ENCODE results near the gene PYGO1. TPM values are rescaled to one million over a fixed set of nuclear protein-coding genes. Genes with fewer than 3 reads are reported as not detected.

Gene PYGO1
- total RNA-seq, 1 experiment from 2014 or later: 0.83 TPM

DNA sequence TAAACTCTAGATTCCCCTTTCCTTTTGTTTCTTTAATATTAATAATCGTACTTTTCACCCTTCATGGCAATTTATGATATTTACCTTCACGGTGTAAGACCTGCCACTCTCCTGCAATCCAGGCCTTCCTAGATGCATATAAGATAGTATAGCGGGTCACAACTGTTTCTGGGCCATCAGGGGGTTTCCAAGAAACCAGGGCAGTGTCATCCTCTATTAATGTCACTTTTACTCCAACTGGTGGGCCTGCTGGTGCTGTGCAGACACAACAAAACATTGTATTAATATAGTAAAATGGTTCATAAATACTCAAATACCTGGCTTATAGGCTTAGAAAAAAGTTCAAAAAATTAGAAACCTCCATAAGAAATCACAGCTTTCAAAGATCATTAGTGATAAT, 48.9 kb upstream of the PYGO1 start:
- Histone ChIP-seq H2BK12ac (ENCODE audit: insufficient read length, low read depth, low read length) (no peak overlapping the region), H3K27ac (ENCODE audit: insufficient read length, low read depth, low read length) (no peak overlapping the region), H3K23me2 (ENCODE audit: insufficient read length, low read depth, low read length, poor library complexity, severe bottlenecking) (no peaks in the 10 kb centered on the region), H2AFZ (ENCODE audit: low read length) (no peak overlapping the region), H3K4me1 (ENCODE audit: insufficient read depth, low read length) (no peaks in the 10 kb centered on the region), H3T11ph (ENCODE audit: low read length) (no peak overlapping the region), H3K56ac (ENCODE audit: insufficient read length, low read depth, low read length) (no peak overlapping the region), H2BK15ac (ENCODE audit: low read depth, low read length) (no peak overlapping the region), H3K18ac (ENCODE audit: insufficient read length, low read depth, low read length) (no peak overlapping the region), H3K23ac (ENCODE audit: insufficient read length, low read depth, low read length) (no peak overlapping the region), H3K27me3 (ENCODE audit: insufficient read depth, low read length) (no peaks in the 10 kb centered on the region), H4K8ac (replicated peaks; ENCODE audit: insufficient read length, low read depth, low read length) (no peak overlapping the region), H3K14ac (ENCODE audit: insufficient read depth, low read length) (no peak overlapping the region), H4K20me1 (ENCODE audit: control insufficient read depth, insufficient read depth, insufficient read length) (no peaks in the 10 kb centered on the region), H4K5ac (ENCODE audit: insufficient read length, low read depth, low read length) (no peak overlapping the region), H3K79me2 (ENCODE audit: insufficient read depth, low read length) (no peaks in the 10 kb centered on the region), H3K4me2 (ENCODE audit: insufficient read depth, insufficient read length, low read length) (no peak overlapping the region), H2BK120ac (ENCODE audit: low read depth, low read length, poor library complexity, severe bottlenecking) (no peak overlapping the region), H4K91ac (ENCODE audit: insufficient read length, low read depth, low read length) (no peak overlapping the region), H3K4ac (ENCODE audit: low read depth, low read length) (no peak overlapping the region), H2BK5ac (ENCODE audit: insufficient read length, low read length) (no peak overlapping the region), H3K79me1 (ENCODE audit: insufficient read depth, low read depth, low read length, poor library complexity, severe bottlenecking) (no peaks in the 10 kb centered on the region), H2BK20ac (ENCODE audit: low read depth, low read length, poor library complexity, severe bottlenecking) (no peak overlapping the region), H3K9me3 (ENCODE audit: control insufficient read depth, low read depth, low read length) (no peaks in the 10 kb centered on the region), H2AK5ac (ENCODE audit: insufficient read length, low read length) (no peak overlapping the region), H3K9ac (ENCODE audit: extremely low read depth, insufficient read length, low read length) (no peak overlapping the region)
- no peak for TF ChIP-seq CTCF (conservative IDR thresholded peaks at IDR 0.05)
- no peak for DNase-seq
- Mint-ChIP-seq H3K36me3 (ENCODE audit: insufficient read depth in 1 of 3, low read depth in 3 of 3) (no peaks in the 10 kb centered on the region; a peak in 1 of 7 replicates), H3K4me3 (no peak overlapping the region), H3K27ac (no peak overlapping the region), H3K27me3 (ENCODE audit: low read depth) (peaks cover under 1% of the 10 kb centered on the region; the same call in 1 of the 2 replicates), H3K9me3 (no peaks in the 10 kb centered on the region), H3K4me1 (no peaks in the 10 kb centered on the region)
- 100% methylated on average over 1 of the region's 3 CpGs for WGBS (ENCODE audit: extremely low coverage, insufficient read length, low lambda C conversion rate)
